HUES6 (cell line): Measurements from ENCODE around the gene C16orf96.
"Not testable (repeated sequence)": the region's sequence is repeated elsewhere in the genome, so short reads cannot be mapped to it uniquely, and the experiment has no call there.

ENCODE experiments used
- H3K27ac ChIP-seq: 2 replicates; pipeline ENCODE4 v1.7.0; 2013; ENCODE audit warnings: low read depth, mild to moderate bottlenecking, low read length, inconsistent platforms
- H3K27me3 ChIP-seq: 2 replicates; pipeline ENCODE4 v1.6.1; 2013; ENCODE audit warnings: low read length; ENCODE audit not compliant: control insufficient read depth, insufficient read depth
- H3K36me3 ChIP-seq: 2 replicates; pipeline ENCODE4 v1.6.1; 2013; ENCODE audit warnings: low read length; ENCODE audit not compliant: control insufficient read depth, insufficient read depth
- H3K4me1 ChIP-seq: 2 replicates; pipeline ENCODE4 v1.6.1; 2013; ENCODE audit warnings: low read length; ENCODE audit not compliant: control insufficient read depth, insufficient read depth
- H3K4me3 ChIP-seq: 2 replicates; pipeline ENCODE4 v1.5.1; 2013; ENCODE audit warnings: low read depth, low read length
- H3K9ac ChIP-seq: one replicate; pipeline ENCODE4 v1.6.1; 2013; ENCODE audit warnings: mild to moderate bottlenecking, low read length
- H3K9me3 ChIP-seq: 2 replicates; pipeline ENCODE4 v1.6.1; 2013; ENCODE audit warnings: low read depth, low read length; ENCODE audit not compliant: control insufficient read depth, insufficient read depth

The C16orf96 gene

DNA sequence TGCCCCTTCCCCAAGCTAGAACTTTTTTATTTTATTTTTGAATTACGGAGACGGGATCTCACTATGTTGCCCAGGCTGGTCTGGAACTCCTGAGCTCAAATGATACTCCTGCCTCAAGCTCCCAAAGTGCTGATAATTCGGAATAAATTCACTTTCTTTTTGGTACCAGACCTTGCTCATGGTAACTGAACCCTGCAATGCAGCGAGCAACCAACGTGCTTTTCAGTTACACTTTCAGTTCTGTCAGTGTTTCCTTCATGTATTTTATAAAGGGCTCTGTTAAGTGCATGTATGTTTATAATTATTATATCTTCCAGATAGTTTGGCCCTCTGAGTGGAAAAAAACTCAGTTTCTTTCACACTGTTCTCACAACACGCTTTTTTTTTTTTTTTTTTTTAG, 13.9 kb downstream of the C16orf96 start:
- Histone ChIP-seq H3K4me1 (peaks cover 25% of the 10 kb centered on the region), H3K9ac (peak overlapping the region; percentile 49), H3K9me3 (no peaks in the 10 kb centered on the region), H3K27ac (peak overlapping the region; percentile 54; the same call in 1 of the 2 replicates), H3K27me3 (no peaks in the 10 kb centered on the region), H3K36me3 (no peaks in the 10 kb centered on the region), H3K4me3 (no peak overlapping the region; the same call in 1 of the 2 replicates)

DNA sequence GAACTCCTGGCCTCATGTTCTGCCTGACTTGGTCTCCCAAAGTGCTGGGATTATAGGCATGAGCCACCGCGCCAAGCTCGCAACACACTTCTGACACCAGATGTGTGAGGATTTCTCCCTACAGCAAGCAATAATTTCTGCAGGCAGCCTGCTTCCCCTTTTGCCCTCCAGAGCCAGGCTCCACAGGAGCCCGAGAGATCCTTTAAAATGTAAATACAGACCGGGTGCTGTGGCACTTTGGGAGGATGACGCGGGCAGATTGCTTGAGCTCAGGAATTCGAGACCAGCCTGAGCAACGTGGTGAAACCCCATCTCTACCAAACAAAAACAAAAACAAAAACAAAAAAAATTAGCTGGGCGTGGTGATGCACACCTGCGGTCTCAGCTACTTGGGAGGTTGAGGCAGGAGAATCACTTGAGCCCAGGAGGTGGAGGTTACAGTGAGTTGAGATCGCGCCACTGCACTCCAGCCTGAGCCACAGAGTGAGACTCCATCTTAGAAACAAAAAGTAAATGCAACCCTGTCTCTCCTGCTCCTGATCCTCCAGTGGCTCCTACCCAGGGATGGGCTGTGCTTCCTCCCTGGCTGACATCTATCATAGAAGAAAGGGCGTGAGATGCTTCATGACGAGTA, 14.7 kb downstream of the C16orf96 start:
- Histone ChIP-seq H3K27ac (peak overlapping the region; percentile 54), H3K4me1 (peaks cover 25% of the 10 kb centered on the region), H3K9me3 (no peaks in the 10 kb centered on the region), H3K36me3 (no peaks in the 10 kb centered on the region), H3K9ac (peak overlapping the region; percentile 49), H3K4me3 (peak overlapping the region; percentile 28), H3K27me3 (no peaks in the 10 kb centered on the region)

DNA sequence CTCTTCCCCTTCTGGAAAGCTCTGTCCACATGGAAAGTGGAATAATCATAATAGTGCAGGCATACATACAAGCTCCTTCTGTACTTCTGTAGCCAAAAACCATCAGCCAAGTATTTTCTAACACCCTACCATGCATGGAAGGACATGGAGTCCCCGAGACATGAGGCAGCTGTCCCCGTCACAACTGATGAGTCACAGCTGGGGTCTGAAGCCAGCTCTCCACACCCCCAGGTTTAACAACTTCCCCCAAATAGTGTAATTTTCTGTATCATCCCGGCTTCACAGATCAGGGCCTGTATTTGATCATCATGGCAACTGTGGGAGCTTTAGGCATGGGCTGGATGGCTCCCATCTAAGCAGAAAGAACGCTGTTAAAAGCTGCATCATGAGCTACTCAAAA, 16.6 kb downstream of the C16orf96 start:
- no peak overlapping the region for H3K27ac ChIP-seq
- H3K4me3 ChIP-seq, result no peak overlapping the region
- H3K36me3 ChIP-seq, result no peaks in the 10 kb centered on the region
- H3K4me1 ChIP-seq, result peaks cover 25% of the 10 kb centered on the region
- no peaks in the 10 kb centered on the region for H3K27me3 ChIP-seq
- no peak overlapping the region for H3K9ac ChIP-seq
- no peaks in the 10 kb centered on the region for H3K9me3 ChIP-seq

DNA sequence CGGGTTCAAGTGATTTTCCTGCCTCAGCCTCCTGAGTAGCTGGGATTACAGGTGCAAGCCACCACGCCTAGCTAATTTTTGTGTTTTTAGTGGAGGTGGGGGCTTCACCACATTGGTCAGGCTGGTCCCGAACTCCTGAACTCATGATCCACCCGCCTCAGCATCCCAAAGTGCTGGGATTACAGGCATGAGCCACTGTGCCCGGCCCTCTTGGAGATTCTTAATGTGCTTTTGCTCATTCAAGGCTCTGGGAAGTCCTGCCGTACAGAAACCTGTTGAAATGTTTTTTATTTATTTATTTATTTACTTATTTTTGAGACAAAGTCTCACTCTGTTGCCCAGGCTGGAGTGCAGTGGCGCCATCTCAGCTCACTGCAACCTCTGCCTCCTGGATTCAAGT, 17.8 kb downstream of the C16orf96 start:
- not testable (repeated sequence) for H3K27me3 ChIP-seq, H3K36me3 ChIP-seq, H3K9ac ChIP-seq, H3K4me3 ChIP-seq, H3K27ac ChIP-seq, H3K9me3 ChIP-seq
- H3K4me1 ChIP-seq, result peaks cover 22% of the 10 kb centered on the region

DNA sequence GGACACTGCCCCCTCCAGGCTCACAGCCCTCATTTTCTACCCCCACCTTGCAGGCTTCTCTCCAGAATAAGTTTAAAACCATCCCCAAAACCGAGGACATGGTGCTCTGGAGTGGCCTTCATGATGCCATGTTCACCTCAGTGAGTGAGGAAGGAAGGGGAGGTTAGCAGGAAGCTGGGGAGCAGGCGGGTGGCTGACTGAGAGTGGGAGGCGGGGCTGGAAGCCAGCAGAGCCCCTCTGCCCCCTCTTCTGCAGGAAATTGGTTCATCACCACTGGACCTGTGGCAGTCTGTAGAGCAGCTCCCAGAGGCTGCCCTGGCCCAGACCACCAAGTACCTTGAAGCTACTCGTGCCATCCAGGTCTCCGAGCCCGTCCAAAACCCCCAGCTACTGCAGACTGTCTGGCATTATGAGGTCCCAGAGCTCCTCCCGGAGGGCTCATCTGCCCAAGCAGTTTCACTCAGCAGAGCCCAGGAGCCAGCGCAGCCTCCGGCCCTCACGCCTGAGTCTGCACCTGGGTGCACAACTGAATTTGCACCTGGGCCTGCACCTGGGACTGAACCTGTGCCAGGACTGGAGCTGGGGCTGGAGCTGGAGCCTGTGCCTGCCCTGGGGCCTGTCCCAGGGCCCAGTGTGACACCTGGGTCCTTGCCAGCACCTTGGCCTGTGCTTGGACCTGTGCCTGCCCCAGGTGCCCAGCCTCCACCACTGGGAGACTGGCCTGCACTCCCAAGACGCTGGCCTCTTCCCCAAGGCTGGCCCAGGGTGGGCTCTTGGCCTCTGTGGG, 19.0 kb downstream of the C16orf96 start:
- no peaks in the 10 kb centered on the region for H3K27me3 ChIP-seq
- H3K4me1 ChIP-seq, result peaks cover 13% of the 10 kb centered on the region

DNA sequence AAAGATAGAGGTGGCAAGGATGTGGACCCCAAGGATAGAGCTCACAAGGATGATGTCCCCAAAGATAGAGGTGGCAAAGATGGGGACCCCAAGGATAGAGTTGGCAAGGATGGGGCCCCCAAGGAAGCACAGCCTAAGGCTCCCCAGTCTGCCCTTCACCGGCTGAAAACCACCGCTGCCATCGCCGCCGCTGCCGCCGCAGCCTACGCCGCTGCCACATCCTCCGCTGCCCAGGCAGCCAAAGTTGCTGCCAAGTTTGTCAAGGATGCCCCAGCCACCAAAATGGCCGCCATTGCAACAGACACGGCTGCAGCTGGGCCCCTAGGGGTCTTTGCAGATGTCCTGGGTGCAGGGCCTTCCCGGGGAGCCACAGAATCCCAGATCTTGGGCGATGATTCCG, 19.9 kb downstream of the C16orf96 start:
- Histone ChIP-seq H3K27me3 (no peaks in the 10 kb centered on the region), H3K9me3 (no peaks in the 10 kb centered on the region), H3K9ac (no peak overlapping the region), H3K36me3 (no peaks in the 10 kb centered on the region), H3K4me1 (peaks cover 6% of the 10 kb centered on the region), H3K27ac (no peak overlapping the region), H3K4me3 (no peak overlapping the region)

More for the DNA sequence above, 19.0 kb downstream of the C16orf96 start:
- no peak overlapping the region for H3K9ac ChIP-seq
- no peak overlapping the region for H3K27ac ChIP-seq
- no peaks in the 10 kb centered on the region for H3K36me3 ChIP-seq
- H3K9me3 ChIP-seq, result no peaks in the 10 kb centered on the region
- no peak overlapping the region for H3K4me3 ChIP-seq

DNA sequence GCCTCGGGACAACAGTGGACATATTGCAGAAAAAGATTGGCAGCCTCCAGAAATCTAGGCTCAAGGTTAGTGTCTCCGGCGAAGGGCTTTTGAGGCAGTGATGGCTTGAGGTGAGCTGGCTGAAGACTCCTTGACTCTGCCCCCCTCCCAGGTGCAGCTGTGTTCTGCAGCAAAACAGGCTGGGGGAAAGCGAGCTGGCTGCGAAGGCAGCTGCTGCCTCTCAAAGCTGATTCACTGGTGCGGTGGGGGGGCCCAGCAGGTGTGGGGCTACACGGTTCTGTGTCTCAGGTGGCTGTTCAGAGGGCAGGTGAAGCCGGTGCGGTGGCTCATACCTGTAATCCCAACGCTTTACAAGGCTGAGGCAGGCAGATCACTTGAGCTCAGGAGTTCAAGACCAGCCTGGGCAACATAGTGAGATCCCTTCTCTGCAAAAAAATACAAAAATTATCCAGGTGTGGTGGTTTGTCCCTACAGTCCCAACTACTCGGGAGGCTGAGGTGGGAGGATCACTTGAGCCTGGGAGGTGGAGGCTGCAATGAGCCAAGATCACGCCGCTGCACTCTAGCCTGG, 22.9 kb downstream of the C16orf96 start:
- H3K9me3 ChIP-seq, result no peaks in the 10 kb centered on the region
- no peak overlapping the region for H3K4me3 ChIP-seq
- no peaks in the 10 kb centered on the region for H3K36me3 ChIP-seq
- H3K27ac ChIP-seq, result no peak overlapping the region
- no peaks in the 10 kb centered on the region for H3K4me1 ChIP-seq
- no peak overlapping the region for H3K9ac ChIP-seq
- H3K27me3 ChIP-seq, result no peaks in the 10 kb centered on the region

DNA sequence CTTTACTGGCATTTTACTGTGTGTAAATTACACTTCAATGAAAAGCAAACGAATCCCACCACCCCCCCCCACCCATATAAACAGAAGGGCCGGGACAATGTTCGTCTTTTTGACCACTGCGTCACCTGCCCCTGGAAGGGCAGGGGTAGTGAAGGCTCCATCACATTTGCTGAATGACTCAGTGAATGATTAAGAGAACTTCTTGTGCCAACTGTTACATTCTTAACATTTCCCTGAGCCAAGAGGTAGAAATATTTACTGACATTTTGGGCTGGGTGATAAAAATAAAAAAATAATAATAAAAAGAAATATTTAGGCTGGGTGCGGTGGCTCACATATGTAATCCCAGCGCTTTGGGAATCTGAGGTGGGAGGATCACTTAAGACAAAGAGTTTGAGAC, 24.1 kb downstream of the C16orf96 start:
- no peaks in the 10 kb centered on the region for H3K9me3 ChIP-seq
- no peak overlapping the region for H3K27ac ChIP-seq
- H3K4me1 ChIP-seq, result peaks cover 4% of the 10 kb centered on the region
- H3K36me3 ChIP-seq, result no peaks in the 10 kb centered on the region
- H3K4me3 ChIP-seq, result no peak overlapping the region
- H3K27me3 ChIP-seq, result no peaks in the 10 kb centered on the region
- no peak overlapping the region for H3K9ac ChIP-seq

DNA sequence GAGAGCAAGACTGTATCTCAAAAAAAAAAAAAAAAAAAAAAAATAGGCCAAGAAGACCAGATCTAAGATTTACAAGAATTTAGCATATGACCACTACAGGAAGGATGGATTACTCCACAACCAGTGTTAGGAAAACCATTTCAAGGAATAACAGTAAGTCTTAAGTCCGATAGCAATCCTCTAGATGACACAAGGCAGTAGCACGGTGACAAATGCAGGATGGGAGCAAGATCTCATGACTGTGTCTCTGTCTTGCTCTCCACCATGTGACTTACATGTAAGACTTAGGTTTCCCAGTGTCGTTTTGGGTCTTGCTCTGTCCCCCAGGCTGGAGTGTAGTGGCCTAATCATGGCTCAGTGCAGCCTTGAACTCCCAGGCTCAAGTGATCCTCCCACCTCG, 27.8 kb downstream of the C16orf96 start:
- H3K4me1 ChIP-seq, result peaks cover 5% of the 10 kb centered on the region
- H3K27me3 ChIP-seq, result no peaks in the 10 kb centered on the region
- peaks cover 11% of the 10 kb centered on the region for H3K9me3 ChIP-seq
- H3K9ac ChIP-seq, result no peak overlapping the region
- H3K27ac ChIP-seq, result no peak overlapping the region
- H3K36me3 ChIP-seq, result no peaks in the 10 kb centered on the region
- H3K4me3 ChIP-seq, result no peak overlapping the region

DNA sequence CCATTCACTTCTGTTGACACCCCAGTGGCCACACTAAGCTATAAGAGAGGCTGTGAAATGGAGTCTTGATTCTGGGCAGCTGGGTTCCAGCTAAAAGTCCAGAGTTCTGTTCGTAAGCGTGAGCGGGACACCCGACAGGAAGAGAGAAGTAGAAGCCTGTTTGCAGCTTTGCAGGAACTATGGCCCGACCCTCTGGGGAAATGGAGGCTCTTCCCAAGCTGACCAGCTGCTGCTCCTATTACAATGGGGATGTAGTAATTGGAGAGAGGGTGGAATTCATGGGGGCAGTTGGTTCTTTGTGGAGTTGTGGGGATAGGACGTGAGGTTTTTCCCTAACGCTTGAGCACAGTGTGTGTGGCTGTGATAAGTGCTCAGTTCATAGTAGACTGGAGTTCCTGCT, 30.2 kb downstream of the C16orf96 start:
- Histone ChIP-seq H3K27me3 (no peaks in the 10 kb centered on the region), H3K4me3 (no peak overlapping the region), H3K9ac (no peak overlapping the region), H3K27ac (no peak overlapping the region), H3K4me1 (peaks cover 5% of the 10 kb centered on the region), H3K9me3 (peaks cover 13% of the 10 kb centered on the region), H3K36me3 (no peaks in the 10 kb centered on the region)

DNA sequence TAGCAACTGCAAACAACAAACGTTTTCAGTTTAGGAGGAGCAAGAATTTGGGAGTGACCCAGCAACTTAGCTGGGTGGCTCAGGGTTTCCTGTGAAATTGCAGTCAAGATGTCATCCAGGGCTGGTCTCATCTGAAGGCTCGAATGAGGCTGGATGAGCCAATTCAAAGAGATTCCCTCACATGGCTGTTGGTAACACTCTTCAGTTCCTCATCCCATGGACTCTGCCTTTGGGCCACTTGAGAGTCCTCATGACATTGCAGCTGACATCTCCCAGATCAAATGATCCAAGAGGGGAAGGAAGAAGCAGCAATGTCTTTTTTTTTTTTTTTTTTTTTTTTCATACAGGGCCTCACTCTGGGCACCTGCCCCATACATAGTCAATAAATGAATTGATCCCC, 32.2 kb downstream of the C16orf96 start:
- H3K4me1 ChIP-seq, result peaks cover 17% of the 10 kb centered on the region
- H3K4me3 ChIP-seq, result no peak overlapping the region
- H3K27me3 ChIP-seq, result no peaks in the 10 kb centered on the region
- no peak overlapping the region for H3K27ac ChIP-seq
- no peak overlapping the region for H3K9ac ChIP-seq
- peaks cover 13% of the 10 kb centered on the region for H3K9me3 ChIP-seq
- H3K36me3 ChIP-seq, result no peaks in the 10 kb centered on the region
